GM12873 (cell line): ENCODE data around the gene TTC9B.

ENCODE experiments used
- CTCF ChIP-seq: IDR thresholded peaks from 2 replicates; pipeline ENCODE4 v1.5.1; 2012; ENCODE audit warnings: low read depth, mild to moderate bottlenecking, moderate library complexity, low read length, control low read depth; ENCODE audit not compliant: insufficient read depth; ENCODE audit errors: missing control alignments

The TTC9B gene

GRCh38 chr19:40236026-40236355, 17.8 kb upstream of the TTC9B start:
- no peak for TF ChIP-seq CTCF

- TF ChIP-seq CTCF, result peak; percentile 33
Observed at GRCh38 chr19:40235238-40236025, 17.2 kb upstream of the TTC9B start.

- TF ChIP-seq CTCF, result no peak
Observed at GRCh38 chr19:40234429-40235237, 16.4 kb upstream of the TTC9B start.

GRCh38 chr19:40233811-40234389, 15.7 kb upstream of the TTC9B start:
- no peak for TF ChIP-seq CTCF

- TF ChIP-seq CTCF, result no peak
Observed at GRCh38 chr19:40232949-40233810, 15.0 kb upstream of the TTC9B start.

- no peak for TF ChIP-seq CTCF
Observed at GRCh38 chr19:40232479-40232878, 14.3 kb upstream of the TTC9B start.
